HAP-1 (cell line): Measurements from ENCODE around the gene IBA57.

Experiments used
- DNase-seq, 2 experiments: peaks; one replicate each; pipeline ENCODE4 v3.0.0-alpha.2; 2016 to 2020; ENCODE audit warnings: low spot score in 2 of 2
- H3K27me3 ChIP-seq: fragments of 250-450 bp; sonication (Bioruptor Pico); 2 replicates; pipeline ENCODE4 v1.5.1; 2020; ENCODE audit warnings: low read depth, mild to moderate bottlenecking, moderate library complexity
- H3K36me3 ChIP-seq: fragments of 250-450 bp; sonication (Bioruptor Pico); replicated peaks from 2 replicates; pipeline ENCODE4 v1.5.1; 2020; ENCODE audit warnings: mild to moderate bottlenecking
- H3K4me1 ChIP-seq: fragments of 250-450 bp; sonication (Bioruptor Pico); 2 replicates; pipeline ENCODE4 v1.5.1; 2020; ENCODE audit warnings: mild to moderate bottlenecking
- H3K4me3 ChIP-seq: fragments of 250-450 bp; sonication (Bioruptor Pico); 2 replicates; pipeline ENCODE4 v1.5.1; 2020; ENCODE audit warnings: mild to moderate bottlenecking, moderate library complexity
- H3K9me3 ChIP-seq: fragments of 250-450 bp; sonication (Bioruptor Pico); 2 replicates; pipeline ENCODE4 v1.5.1; 2020; ENCODE audit warnings: mild to moderate bottlenecking, moderate library complexity
- in situ Hi-C: fragments of 300-500 bp; cut with MboI; formaldehyde crosslinking; loops from 3 replicates; pipeline ENCODE4 v1.14.3; 2020; ENCODE audit warnings: low sequenced_read_pairs, inconsistent platforms, mixed read lengths

IBA57 gene

DNA sequence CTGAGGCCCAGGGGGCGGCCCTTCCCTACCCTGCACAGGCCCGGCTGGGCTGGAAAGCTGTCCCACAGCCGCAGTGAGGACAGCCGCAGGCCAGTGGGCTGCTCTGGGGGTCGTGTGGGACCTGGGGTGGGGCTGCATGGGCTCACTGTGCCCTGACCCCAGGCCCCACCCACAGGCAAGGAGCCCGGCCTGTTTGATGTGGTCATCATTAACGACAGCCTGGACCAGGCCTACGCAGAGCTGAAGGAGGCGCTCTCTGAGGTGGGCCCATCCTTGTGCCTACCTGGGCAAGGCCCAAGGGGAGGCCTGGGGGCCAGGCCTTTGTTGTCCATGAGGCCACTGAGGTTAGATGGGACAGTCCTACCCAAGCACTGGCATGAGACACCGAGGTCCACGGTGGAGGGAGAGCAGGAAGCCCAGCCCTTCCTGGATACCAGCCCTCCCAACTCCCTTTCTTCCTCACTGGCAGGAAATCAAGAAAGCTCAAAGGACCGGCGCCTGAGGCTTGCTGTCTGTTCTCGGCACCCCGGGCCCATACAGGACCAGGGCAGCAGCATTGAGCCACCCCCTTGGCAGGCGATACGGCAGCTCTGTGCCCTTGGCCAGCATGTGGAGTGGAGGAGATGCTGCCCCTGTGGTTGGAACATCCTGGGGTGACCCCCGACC is 17.3 kb upstream of the IBA57 start:
- peaks cover 16% of the 10 kb centered on the region for H3K36me3 ChIP-seq
- H3K27me3 ChIP-seq = no peaks in the 10 kb centered on the region
- DNase-seq = no peak
- H3K9me3 ChIP-seq = no peaks in the 10 kb centered on the region
- in situ Hi-C loops = no loop called here
- no peaks in the 10 kb centered on the region; the same call in 1 of the 2 replicates for H3K4me1 ChIP-seq
- H3K4me3 ChIP-seq = no peak overlapping the region

DNA sequence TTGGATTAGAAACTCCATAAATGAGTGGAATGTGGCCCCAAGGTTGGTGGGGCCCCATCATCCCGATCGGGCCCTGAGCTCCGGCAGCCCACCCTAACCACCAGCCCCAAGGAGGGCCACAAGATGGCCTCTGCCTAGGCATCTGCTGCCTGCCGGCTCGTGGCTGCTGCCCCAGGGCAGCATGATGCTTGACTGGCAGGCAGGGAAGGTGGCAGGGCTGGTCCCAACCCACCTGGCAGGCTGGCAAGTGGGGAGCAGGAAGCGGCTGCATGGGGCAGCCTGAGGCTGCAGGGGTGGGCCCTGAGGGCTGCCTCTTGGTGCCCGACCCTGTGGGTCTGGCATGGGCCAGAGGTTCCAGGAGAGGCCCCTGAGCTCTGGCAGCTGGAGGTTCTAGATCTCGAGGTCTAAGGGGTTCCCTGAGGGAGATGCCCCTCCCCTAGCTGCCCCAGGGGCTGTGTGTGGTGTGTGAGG is 16.6 kb upstream of the IBA57 start:
- H3K4me1 ChIP-seq = no peaks in the 10 kb centered on the region; the same call in 1 of the 2 replicates
- H3K36me3 ChIP-seq = peaks cover 16% of the 10 kb centered on the region

DNA sequence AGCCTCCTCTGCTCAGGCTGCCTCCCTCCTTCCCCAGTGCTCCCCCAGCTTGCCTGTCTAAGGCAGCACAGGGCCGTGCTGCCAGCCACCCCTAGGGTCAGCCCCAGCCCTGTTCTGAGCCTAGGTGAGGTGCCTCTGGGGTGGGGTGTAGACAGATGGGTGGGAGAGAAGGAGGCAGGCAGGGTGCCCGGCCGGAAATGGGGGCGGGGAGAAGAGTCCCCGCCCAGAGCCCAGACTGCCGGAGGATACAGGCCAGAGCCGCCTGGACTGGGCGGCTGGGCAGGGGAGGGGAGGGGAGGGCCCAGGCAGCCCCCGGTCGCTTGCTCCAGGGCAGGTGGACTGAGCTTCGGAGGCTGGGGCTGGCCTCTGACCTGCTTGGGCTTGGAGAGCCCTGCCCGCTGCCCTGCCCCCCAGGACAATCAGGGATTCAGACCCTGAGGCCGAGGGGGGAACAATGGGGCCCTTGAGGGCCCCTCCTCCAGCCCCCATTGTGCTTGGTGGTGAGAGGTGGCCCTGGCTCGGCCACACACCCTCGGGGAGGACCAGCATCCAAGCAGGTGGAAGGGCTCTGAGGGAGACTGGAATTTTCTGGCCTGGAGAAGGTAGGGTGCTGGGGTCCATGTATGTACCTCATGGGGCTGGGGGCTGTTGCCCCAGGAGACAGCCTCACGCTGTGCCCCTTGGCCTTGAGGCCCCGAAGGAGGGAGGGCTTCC is 16.0 kb upstream of the IBA57 start, which contains the start of gene GJC2:
Gene GJC2 (plus strand): TSS at position 525 of the 714 bp plus-strand sequence. CDS start 7,829 bp downstream, outside the sequence.
- peak in 1 of 2 experiments; percentile 9 for DNase-seq
- Histone ChIP-seq H3K4me1 (no peaks in the 10 kb centered on the region), H3K27me3 (no peaks in the 10 kb centered on the region), H3K9me3 (no peaks in the 10 kb centered on the region), H3K4me3 (no peak within 1 kb of the TSS), H3K36me3 (peaks cover 16% of the 10 kb centered on the region)
- in situ Hi-C loops = no loop called here

More for the DNA sequence above, 16.6 kb upstream of the IBA57 start:
- Histone ChIP-seq H3K9me3 (no peaks in the 10 kb centered on the region), H3K4me3 (no peak overlapping the region), H3K27me3 (no peaks in the 10 kb centered on the region)
- in situ Hi-C loops = no loop called here
- no peak for DNase-seq

DNA sequence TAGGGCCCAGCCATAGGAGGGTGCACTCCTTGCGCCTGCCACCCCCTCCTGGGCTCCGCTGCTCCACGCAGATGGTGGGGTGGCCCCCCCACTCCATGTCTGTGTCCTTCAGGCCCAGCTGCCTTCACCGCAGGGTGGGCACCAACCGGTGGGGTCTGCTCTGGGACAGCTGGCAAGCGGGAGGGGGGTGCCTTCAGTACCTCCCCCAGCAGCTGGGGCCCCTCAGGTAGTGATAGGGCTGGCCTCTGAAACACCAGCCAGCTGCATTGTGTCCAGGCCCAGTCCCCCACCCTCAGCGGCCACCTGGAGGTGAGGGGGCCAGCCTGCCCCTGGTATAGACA is 15.5 kb upstream of the IBA57 start:
- peaks cover 16% of the 10 kb centered on the region for H3K36me3 ChIP-seq
- H3K4me3 ChIP-seq = no peak overlapping the region
- no peak for DNase-seq
- in situ Hi-C loops = no loop called here
- no peaks in the 10 kb centered on the region for H3K4me1 ChIP-seq
- no peaks in the 10 kb centered on the region for H3K27me3 ChIP-seq
- H3K9me3 ChIP-seq = no peaks in the 10 kb centered on the region

DNA sequence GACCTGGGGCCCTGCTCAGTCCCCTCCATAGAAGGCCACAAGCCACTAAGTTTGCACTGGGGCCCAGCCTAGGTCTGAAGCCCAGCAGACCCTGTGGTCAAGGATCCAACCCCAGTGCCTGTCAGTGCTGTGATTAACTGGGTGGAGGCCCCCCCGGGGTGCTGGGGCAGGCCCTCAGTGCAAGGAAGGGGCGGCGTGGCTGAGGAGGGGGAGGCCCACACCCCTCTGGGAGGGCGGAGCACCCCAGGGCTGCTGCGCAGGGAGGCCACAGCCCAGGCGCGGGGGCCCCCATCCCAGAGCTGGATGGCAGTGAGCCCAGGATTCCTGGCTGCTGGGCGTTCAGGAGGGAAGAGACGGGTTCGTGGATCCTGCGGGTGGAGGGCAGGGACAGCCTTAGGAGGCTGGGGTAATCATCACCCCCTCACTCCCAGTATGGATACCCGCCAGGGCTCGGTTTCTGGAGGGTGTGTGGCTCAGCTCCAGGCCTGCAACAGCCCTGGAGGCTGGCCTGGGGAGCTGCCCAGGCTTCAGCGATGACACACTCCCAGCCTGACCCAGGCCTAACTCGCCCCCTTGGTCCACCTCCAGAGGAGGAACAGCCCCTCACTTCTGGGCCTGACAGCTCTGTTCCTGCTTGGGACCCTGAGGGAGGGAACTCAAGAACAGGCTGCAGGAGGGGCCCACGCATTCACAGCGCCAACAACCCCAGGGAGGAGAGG is 15.0 kb upstream of the IBA57 start:
- no peaks in the 10 kb centered on the region for H3K9me3 ChIP-seq
- no peak for DNase-seq
- peaks cover 13% of the 10 kb centered on the region for H3K36me3 ChIP-seq
- in situ Hi-C loops = no loop called here
- no peak overlapping the region for H3K4me3 ChIP-seq
- H3K4me1 ChIP-seq = no peaks in the 10 kb centered on the region
- no peaks in the 10 kb centered on the region for H3K27me3 ChIP-seq

DNA sequence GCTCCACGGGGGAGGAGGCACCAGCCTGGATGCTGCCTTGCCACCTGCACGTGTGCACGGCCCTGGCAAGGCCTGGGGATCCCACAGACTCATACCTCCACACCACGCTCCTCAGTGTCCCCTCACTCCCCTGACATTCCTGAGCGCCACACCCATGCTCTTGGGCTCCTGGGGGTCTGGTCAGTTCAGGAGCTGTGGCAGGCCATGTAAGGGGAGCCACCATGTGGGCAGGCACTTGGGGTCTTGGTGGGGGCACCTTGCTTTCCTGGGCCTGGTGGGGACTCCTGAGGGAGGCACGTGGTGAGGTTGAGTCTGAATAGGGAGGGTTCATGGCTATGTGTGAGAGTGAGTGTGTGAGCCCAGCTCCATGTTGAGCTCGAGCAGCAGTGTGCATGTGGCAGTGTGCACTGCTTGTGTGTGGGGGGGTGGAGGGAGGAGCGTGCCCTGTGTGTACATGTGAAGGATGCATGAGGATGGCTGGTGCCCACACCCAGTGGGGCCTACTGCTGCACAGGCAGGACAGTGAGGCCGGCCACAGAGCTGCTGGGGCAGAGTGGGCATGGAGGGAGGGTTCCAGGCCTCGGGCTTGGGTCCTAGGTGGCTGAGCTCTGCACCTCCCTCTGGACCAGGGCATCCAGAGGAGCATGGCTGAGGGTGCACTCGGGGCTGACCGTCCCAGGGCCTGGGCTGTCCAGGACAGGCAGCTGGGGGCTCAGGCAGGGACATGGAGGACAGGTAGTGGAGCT is 14.3 kb upstream of the IBA57 start:
- in situ Hi-C loops = no loop called here
- no peaks in the 10 kb centered on the region for H3K27me3 ChIP-seq
- no peak overlapping the region for H3K4me3 ChIP-seq
- H3K9me3 ChIP-seq = no peaks in the 10 kb centered on the region
- H3K4me1 ChIP-seq = no peaks in the 10 kb centered on the region
- DNase-seq = peak in 1 of 2 experiments; percentile 7
- H3K36me3 ChIP-seq = peaks cover 12% of the 10 kb centered on the region

DNA sequence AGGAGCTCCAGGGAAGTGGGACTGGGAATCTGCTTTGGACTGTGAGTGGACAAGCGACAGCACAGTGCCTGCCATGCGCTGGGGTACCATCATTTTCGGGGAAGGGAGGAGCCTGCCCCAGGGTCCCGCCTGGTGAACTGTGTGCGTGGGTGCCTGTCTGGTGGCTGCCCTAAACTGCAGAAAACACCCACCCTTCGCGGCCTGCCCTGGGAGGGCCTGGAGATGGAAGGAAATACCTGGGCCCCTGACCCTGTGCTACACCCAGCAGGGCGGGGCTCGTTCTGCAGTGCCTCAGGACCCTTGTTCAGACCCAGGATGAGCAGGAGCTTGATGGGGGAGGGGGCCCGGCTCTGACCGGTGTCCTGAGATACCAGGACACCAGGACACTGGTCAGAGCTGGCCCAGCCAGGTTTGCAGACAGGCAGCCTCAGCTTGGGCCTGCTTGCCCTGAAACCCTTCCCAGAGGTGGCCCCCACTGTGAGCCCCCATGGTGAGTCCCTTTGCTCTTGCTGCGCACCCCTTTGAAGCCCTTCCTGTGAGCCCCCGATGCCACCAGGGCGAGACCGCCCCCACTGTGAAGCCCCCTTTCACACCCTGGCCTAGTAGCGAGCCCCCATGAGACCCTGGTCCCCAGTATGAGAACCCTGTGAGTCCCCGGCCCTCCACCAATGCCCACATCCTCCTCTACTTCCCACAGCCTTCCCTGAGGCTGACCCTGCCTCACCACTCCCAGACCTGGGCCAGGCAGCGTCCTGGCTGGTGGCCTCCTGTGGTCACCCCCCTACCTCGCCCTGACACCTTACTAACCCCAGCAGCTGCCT is 13.3 kb upstream of the IBA57 start:
- H3K36me3 ChIP-seq = peaks cover 8% of the 10 kb centered on the region
- H3K4me3 ChIP-seq = no peak overlapping the region
- H3K27me3 ChIP-seq = no peaks in the 10 kb centered on the region
- H3K9me3 ChIP-seq = no peaks in the 10 kb centered on the region
- no peaks in the 10 kb centered on the region for H3K4me1 ChIP-seq
- DNase-seq = no peak
- in situ Hi-C loops = no loop called here

DNA sequence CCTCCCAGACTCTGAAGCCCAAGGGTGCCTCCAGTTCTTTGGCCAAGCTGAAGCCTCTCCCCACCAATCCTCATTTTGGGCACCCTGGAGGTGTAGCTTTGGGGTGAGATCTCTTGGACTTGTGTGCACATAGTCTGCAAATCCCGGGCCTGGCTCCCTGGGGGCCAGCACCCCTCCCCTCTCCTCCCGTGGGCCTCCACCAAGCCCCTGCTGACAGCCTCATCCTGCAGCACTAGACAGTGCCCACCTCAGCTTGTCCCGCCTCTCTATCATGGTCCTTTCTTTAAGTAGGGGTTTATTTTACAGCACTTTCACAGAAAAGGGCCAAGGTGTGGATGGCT is 12.7 kb upstream of the IBA57 start:
- no peak for DNase-seq
- H3K4me1 ChIP-seq = no peaks in the 10 kb centered on the region
- no peaks in the 10 kb centered on the region for H3K9me3 ChIP-seq
- peaks cover 5% of the 10 kb centered on the region for H3K36me3 ChIP-seq
- in situ Hi-C loops = no loop called here
- H3K27me3 ChIP-seq = no peaks in the 10 kb centered on the region
- no peak overlapping the region for H3K4me3 ChIP-seq

DNA sequence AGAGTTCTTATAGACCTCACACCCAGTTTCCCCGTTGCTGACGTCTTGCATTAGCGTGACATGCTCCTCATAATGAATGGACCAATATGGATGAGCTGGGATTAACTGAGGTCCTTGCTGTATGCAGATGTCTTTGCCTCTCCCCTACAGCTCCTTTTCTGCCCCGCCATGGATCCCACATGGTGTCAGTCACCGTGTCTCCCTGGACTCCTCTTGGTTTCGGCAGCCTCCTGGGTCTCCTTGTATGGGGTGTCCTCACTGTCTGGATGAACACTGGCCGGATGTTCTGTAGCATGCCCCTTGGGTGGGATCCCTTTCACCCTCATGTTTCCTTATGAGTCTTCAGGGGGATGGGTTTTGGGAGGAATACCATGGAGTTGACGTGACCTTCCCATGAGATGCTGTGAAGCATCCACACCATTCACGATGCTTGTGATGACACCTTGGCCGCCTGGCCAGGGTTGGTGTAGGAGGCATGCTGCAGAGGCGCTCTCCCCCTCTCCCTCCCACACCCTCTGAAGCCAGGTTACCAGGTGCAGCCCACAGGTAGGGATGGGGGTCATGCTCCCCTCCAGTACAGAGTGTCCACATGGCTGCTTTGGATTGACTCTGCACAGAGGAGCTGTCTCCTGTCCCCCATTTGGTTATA is 11.5 kb upstream of the IBA57 start:
- Histone ChIP-seq H3K9me3 (no peaks in the 10 kb centered on the region), H3K4me1 (no peaks in the 10 kb centered on the region), H3K4me3 (no peak overlapping the region), H3K27me3 (no peaks in the 10 kb centered on the region), H3K36me3 (no peaks in the 10 kb centered on the region; the same call in 1 of the 2 replicates)
- no peak for DNase-seq
- in situ Hi-C loops = no loop called here

DNA sequence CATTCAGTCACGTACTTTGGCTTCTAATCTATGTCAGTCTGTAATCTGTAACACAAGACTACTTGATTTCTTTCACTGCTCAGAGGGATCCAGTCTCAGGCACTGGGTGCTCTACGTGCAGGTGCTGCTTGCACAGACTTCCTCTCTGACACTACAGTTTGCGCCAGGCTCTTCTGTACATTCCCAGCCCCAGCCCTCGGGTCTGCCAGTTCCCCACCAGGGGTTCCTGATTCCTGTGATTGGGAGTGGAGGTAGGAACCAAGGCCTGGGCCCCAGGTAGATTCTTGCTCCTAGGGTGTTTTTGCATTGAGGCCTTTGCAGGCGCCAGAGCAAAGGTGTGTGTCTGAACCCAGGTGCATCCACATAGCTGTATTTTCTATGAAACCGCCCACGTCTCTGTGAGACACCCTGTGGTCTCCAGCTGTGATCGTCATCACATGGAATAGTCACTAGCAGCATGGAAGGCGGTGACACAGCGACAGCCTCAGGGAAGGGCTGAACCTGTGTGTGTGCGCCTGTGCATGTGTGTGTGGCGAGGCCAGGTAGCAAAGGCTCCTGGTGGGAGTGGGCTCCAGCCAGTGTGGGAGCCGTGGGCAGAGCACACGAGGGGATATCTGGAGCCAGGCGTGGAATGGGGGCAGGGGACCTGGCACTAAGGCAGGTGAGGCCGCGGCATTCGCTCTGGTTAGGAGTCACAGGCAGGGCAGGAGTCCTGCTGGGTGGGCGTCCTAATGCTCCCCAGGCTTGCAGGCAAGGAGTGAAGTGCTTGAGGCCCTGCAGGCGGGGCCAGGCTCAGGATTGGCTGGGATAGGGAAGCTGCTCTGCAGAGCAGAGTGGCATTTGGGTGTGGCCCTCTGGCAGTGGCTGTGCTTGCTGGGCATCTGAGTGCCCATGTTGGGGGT is 10.7 kb upstream of the IBA57 start:
- no peaks in the 10 kb centered on the region for H3K4me1 ChIP-seq
- no peaks in the 10 kb centered on the region; the same call in 1 of the 2 replicates for H3K36me3 ChIP-seq
- no peak overlapping the region for H3K4me3 ChIP-seq
- in situ Hi-C loops = no loop called here
- no peaks in the 10 kb centered on the region for H3K27me3 ChIP-seq
- no peak for DNase-seq
- no peaks in the 10 kb centered on the region for H3K9me3 ChIP-seq

DNA sequence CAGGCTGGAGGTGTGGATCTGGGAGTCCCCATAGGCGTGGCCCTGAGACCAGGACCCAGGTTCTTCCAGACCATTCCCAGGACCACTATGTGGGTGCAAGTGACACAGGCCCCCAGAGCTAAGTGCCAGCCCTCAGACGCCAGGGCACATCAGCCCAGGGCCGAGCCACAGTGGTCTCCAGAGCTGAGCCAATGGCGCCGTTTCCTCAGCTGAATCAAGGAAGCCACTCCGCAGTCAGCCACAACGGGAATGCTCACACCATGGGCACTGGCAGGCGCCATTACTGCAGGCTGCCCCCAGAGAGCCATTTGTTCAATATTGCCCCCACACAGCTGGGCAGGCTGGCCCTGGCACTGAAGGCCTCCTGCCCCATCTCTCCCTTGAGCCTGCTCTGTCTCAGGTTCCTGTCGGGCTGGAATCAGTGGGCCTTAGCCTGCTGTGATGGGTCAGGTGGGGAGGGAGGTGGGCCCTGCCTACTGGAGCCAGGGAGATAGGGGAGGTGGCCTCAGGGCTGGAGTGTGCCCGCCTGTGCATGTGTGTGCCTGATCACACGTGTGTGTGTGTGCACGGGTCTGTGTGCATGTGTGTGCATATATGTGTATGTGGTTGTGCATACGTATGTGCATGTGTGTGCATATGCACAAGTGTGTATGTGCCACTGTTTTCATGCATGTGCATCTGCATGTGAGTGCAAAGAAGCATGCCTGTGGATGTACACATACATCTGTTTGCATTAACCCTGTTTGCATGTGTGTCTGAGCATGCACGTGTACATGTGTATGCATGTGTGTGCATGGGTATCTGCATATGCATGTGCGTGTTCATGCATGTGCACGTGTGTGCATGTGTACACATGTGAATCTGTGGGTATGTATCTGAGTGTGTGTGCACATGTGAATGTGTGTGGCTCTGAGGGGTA is 9.7 kb upstream of the IBA57 start:
- H3K27me3 ChIP-seq = no peaks in the 10 kb centered on the region
- DNase-seq = no peak
- no peak overlapping the region for H3K4me3 ChIP-seq
- no peaks in the 10 kb centered on the region for H3K36me3 ChIP-seq
- H3K4me1 ChIP-seq = no peaks in the 10 kb centered on the region
- H3K9me3 ChIP-seq = no peaks in the 10 kb centered on the region
- in situ Hi-C loops = no loop called here
